HCT116 (cell line): ENCODE data around the gene CCDC54. TPM values are rescaled to one million over a fixed set of nuclear protein-coding genes. Genes with fewer than 3 reads are reported as not detected.

ENCODE experiments used
- ATAC-seq: fragments of 200-7000 bp; cut with Tn5 transposase; 2 replicates; pipeline ENCODE4 v1.9.1; 2020; ENCODE audit warnings: mild to moderate bottlenecking, moderate library complexity
- BruUV-seq: library from RNA; stranded (reverse); fragments of 400-500 nt; replicated peaks from 2 replicates; lab custom pipeline; 2021; lab: Mats Ljungman, UMichigan
- CTCF ChIA-PET: fragments of 300-600 bp; sonication (Branson Sonifier 250); formaldehyde crosslinking; loops from one replicate; lab custom pipeline; 2021; ENCODE audit warnings: antibody characterized with exemption; lab: Charles Lee
- POLR2A ChIA-PET: fragments of 300-600, 350-600 bp; sonication (Branson Sonifier 250); formaldehyde crosslinking; loops from one replicate; lab custom pipeline; 2021; ENCODE audit warnings: antibody characterized with exemption; lab: Charles Lee
- RAD21 ChIA-PET, 2 experiments: fragments of 300-600 bp; sonication (Branson Sonifier 250); formaldehyde crosslinking; loops; one replicate each; lab custom pipeline; 2023; ENCODE audit warnings: low total read pairs in 2 of 2; ENCODE audit not compliant: uncharacterized antibody in 2 of 2, unreplicated experiment in 2 of 2, low non-redundant PET in 1 of 2; lab: Charles Lee
- DNase-seq: peaks from one replicate; pipeline ENCODE4 v3.0.0-alpha.2; 2010; ENCODE audit warnings: low read depth, low spot score
- H2AFZ ChIP-seq: fragments of 200-600 bp; shearing (Covaris generic), sonication (generic); 2 replicates; pipeline ENCODE4 v1.6.1; 2017; ENCODE audit warnings: low read depth, mixed run types, mixed read lengths, antibody characterized with exemption, low read length; ENCODE audit not compliant: poor library complexity, severe bottlenecking
- H3K27ac ChIP-seq: 2 replicates; pipeline ENCODE4 v1.5.1; 2012; ENCODE audit warnings: low read depth, low read length
- H3K27me3 ChIP-seq: fragments of 200-600 bp; sonication (generic); 2 replicates; pipeline ENCODE4 v1.6.1; 2016; ENCODE audit warnings: mixed run types, low read length, mixed read lengths; ENCODE audit not compliant: insufficient read depth
- H3K36me3 ChIP-seq, 2 experiments: fragments of 200-500 bp in 1 of 2; fragments of 200-600 bp in 1 of 2; sonication (Bioruptor generic) in 1 of 2; sonication (generic) in 1 of 2; 2 replicates each; pipeline versions ENCODE4 v1.5.1 to v1.6.1; 2014 to 2016; ENCODE audit warnings: low read length in 2 of 2, inconsistent platforms in 1 of 2, mixed read lengths in 1 of 2, mixed run types in 1 of 2; ENCODE audit not compliant: insufficient read depth in 2 of 2, control insufficient read depth in 1 of 2
- H3K4me1 ChIP-seq, 2 experiments: fragments of 200-600 bp in 1 of 2; sonication (generic) in 1 of 2; 2 replicates each; pipeline versions ENCODE4 v1.5.1 to v1.6.1; 2012 to 2017; ENCODE audit warnings: low read length in 2 of 2, inconsistent platforms in 1 of 2, mild to moderate bottlenecking in 1 of 2, mixed read lengths in 1 of 2, mixed run types in 1 of 2, moderate library complexity in 1 of 2; ENCODE audit not compliant: insufficient read depth in 2 of 2, control insufficient read depth in 1 of 2
- H3K4me2 ChIP-seq: fragments of 200-600 bp; sonication (generic); 2 replicates; pipeline ENCODE4 v1.6.1; 2017; ENCODE audit warnings: mixed run types, low read length, mixed read lengths
- H3K4me3 ChIP-seq, 2 experiments: fragments of 200-600 bp in 1 of 2; sonication (generic) in 1 of 2; replicated peaks in 1 of 2; 2 replicates each; pipeline ENCODE4 v1.5.1; 2011 to 2016; ENCODE audit warnings: low read length in 2 of 2, control low read depth in 1 of 2, low read depth in 1 of 2, mild to moderate bottlenecking in 1 of 2, mixed read lengths in 1 of 2, mixed run types in 1 of 2
- H3K79me2 ChIP-seq: fragments of 200-600 bp; sonication (generic); 2 replicates; pipeline ENCODE4 v1.6.1; 2017; ENCODE audit warnings: mild to moderate bottlenecking, mixed run types, low read length, moderate library complexity, mixed read lengths; ENCODE audit not compliant: insufficient read depth
- H3K9ac ChIP-seq: fragments of 200-600 bp; sonication (generic); 2 replicates; pipeline ENCODE4 v1.6.1; 2016; ENCODE audit warnings: low read length, mixed read lengths
- H3K9me2 ChIP-seq: fragments of 200-600 bp; sonication (generic), shearing (Covaris generic); 2 replicates; pipeline ENCODE4 v1.6.1; 2017; ENCODE audit warnings: mixed run types, mild to moderate bottlenecking, moderate library complexity; ENCODE audit not compliant: insufficient read depth
- H3K9me3 ChIP-seq, 2 experiments: fragments of 200-500 bp in 1 of 2; fragments of 200-600 bp in 1 of 2; sonication (Bioruptor generic) in 1 of 2; sonication (generic) in 1 of 2; 2 replicates each; pipeline ENCODE4 v1.6.1; 2014 to 2017; ENCODE audit warnings: low read length in 2 of 2, mixed read lengths in 2 of 2, inconsistent platforms in 1 of 2, low read depth in 1 of 2, mild to moderate bottlenecking in 1 of 2, mixed run types in 1 of 2, moderate library complexity in 1 of 2; ENCODE audit not compliant: control insufficient read depth in 1 of 2, insufficient read depth in 1 of 2
- H4K20me1 ChIP-seq: fragments of 200-600 bp; sonication (generic), shearing (Covaris generic); 2 replicates; pipeline ENCODE4 v1.6.1; 2017; ENCODE audit warnings: mixed run types, mild to moderate bottlenecking, moderate library complexity; ENCODE audit not compliant: insufficient read depth
- ATF3 ChIP-seq: IDR thresholded peaks from 2 replicates; pipeline ENCODE4 v1.6.1; 2012
- CBX3 ChIP-seq: IDR thresholded peaks from 2 replicates; pipeline ENCODE4 v1.6.1; 2012; ENCODE audit warnings: low read depth
- EGR1 ChIP-seq: IDR thresholded peaks from 2 replicates; pipeline ENCODE4 v1.6.1; 2012; ENCODE audit warnings: low read depth
- ELF1 ChIP-seq: IDR thresholded peaks from 2 replicates; pipeline ENCODE4 v1.6.1; 2012; ENCODE audit warnings: low read depth, borderline replicate concordance
- EZH2 ChIP-seq: fragments of 200-600 bp; sonication (generic); IDR thresholded peaks from 2 replicates; pipeline ENCODE4 v1.6.1; 2017; ENCODE audit warnings: antibody characterized with exemption, mixed run types
- EZH2phosphoT487 ChIP-seq: fragments of 200-600 bp; IDR thresholded peaks from 2 replicates; pipeline ENCODE4 v1.6.1; 2018; ENCODE audit warnings: antibody characterized with exemption, borderline replicate concordance
- MAX ChIP-seq: IDR thresholded peaks from 2 replicates; pipeline ENCODE4 v1.6.1; 2012
- POLR2A ChIP-seq: IDR thresholded peaks from 2 replicates; pipeline ENCODE4 v1.7.0; 2011; ENCODE audit warnings: borderline replicate concordance; ENCODE audit not compliant: insufficient read depth, insufficient read length; ENCODE audit errors: extremely low read depth
- REST ChIP-seq: IDR thresholded peaks from 2 replicates; pipeline ENCODE4 v1.6.1; 2012; ENCODE audit warnings: low read depth
- SIN3A ChIP-seq: IDR thresholded peaks from 2 replicates; pipeline ENCODE4 v1.6.1; 2012; ENCODE audit warnings: low read depth
- SP1 ChIP-seq: IDR thresholded peaks from 2 replicates; pipeline ENCODE4 v1.6.1; 2012; ENCODE audit warnings: low read depth
- SRF ChIP-seq: IDR thresholded peaks from 2 replicates; pipeline ENCODE4 v1.6.1; 2012; ENCODE audit warnings: low read depth
- TCF7L2 ChIP-seq: IDR thresholded peaks from 2 replicates; pipeline ENCODE4 v1.7.0; 2011; ENCODE audit warnings: borderline replicate concordance, inconsistent platforms; ENCODE audit not compliant: insufficient read depth, insufficient read length; ENCODE audit errors: extremely low read depth
- ZFX ChIP-seq: fragments of 450-650 bp; IDR thresholded peaks from 2 replicates; pipeline ENCODE4 v1.6.1; 2017
- ZNF274 ChIP-seq: fragments of 200-500 bp; sonication (Bioruptor generic); IDR thresholded peaks from 2 replicates; pipeline ENCODE4 v1.6.1; 2014; ENCODE audit warnings: mild to moderate bottlenecking, low read depth, low read length, inconsistent platforms
- intact Hi-C: fragments of 100-400 bp; cut with micrococcal nuclease; formaldehyde crosslinking; loops from 2 replicates; pipeline ENCODE4 v1.10.0; 2022
- total RNA-seq: library from RNA; stranded (reverse); gene quantifications from one replicate; pipeline ENCODE4 v1.2.1, GENCODE V29; 2021; ENCODE audit not compliant: unreplicated experiment
- TF ChIP-seq, protein P1 (sequence below), 3 experiments: fragments of 200-600 bp in 1 of 3; sonication (generic) in 1 of 3; IDR thresholded peaks in 2 of 3; conservative IDR thresholded peaks in 1 of 3; 2 replicates each; pipeline ENCODE4 v1.5.1; 2012 to 2017; ENCODE audit warnings: low read depth in 2 of 3, low read length in 2 of 3, antibody characterized with exemption in 1 of 3, borderline replicate concordance in 1 of 3, control low read depth in 1 of 3, mild to moderate bottlenecking in 1 of 3, mixed read lengths in 1 of 3, mixed run types in 1 of 3, moderate library complexity in 1 of 3; ENCODE audit not compliant: insufficient read depth in 1 of 3

CCDC54 gene
- total RNA-seq, 1 experiment from 2014 or later = not detected

DNA sequence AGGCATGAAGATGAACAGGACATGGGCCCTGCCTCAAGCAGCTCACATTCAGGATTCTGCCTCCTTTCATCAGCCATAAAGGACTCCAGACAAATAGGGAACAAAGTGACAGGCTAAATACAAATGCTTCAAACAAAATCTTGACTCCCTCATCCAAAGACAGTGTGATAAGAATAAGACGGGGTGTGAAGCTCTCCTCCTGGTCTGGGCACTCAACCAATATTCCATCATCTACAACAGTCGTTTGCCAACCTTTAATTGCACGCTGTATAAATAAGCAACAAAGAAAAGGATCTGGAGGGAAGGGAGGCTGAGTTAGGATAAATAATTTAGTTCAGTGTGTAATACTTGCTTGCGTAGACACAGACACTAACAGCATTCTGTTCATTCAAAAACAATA lies 5.4 kb downstream of the CCDC54 start (continued):
- TF ChIP-seq, protein P1, sequence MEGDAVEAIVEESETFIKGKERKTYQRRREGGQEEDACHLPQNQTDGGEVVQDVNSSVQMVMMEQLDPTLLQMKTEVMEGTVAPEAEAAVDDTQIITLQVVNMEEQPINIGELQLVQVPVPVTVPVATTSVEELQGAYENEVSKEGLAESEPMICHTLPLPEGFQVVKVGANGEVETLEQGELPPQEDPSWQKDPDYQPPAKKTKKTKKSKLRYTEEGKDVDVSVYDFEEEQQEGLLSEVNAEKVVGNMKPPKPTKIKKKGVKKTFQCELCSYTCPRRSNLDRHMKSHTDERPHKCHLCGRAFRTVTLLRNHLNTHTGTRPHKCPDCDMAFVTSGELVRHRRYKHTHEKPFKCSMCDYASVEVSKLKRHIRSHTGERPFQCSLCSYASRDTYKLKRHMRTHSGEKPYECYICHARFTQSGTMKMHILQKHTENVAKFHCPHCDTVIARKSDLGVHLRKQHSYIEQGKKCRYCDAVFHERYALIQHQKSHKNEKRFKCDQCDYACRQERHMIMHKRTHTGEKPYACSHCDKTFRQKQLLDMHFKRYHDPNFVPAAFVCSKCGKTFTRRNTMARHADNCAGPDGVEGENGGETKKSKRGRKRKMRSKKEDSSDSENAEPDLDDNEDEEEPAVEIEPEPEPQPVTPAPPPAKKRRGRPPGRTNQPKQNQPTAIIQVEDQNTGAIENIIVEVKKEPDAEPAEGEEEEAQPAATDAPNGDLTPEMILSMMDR (IDR thresholded peaks at IDR 0.05 in 2 of 3, conservative IDR thresholded peaks at IDR 0.05 in 1 of 3; ENCODE audit: borderline replicate concordance in 1 of 3, insufficient read depth in 1 of 3, low read depth in 2 of 3, low read length in 2 of 3) = no peak
- TF ChIP-seq EZH2 = no peak
- TF ChIP-seq TCF7L2 = no peak
- TF ChIP-seq SP1 = no peak
- no peak for TF ChIP-seq ZNF274
- TF ChIP-seq ELF1 = no peak
- no peak for TF ChIP-seq SIN3A
- no peak for TF ChIP-seq REST
- no peak for TF ChIP-seq SRF

DNA sequence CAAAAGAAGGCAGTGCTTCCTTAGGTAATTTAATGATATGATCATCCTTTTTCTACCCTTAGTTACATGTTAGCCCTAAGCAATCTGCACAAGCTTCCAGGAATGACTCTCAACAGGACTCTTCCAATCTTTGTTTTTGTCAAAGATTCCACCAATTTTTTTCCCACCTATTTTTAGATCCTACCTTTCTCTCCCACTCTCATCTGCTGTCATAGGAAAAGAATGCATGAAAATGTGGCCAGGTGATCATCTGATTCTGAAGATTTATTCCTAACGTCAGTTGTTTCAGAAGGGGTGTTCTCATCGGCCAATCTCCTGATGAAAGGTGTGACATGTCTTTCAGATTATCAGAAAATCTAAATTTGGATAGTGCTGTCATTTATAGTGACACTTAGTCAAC lies 7.2 kb downstream of the CCDC54 start:
- no peak overlapping the region for H3K27ac ChIP-seq
- no TSS peak for BruUV-seq
- DNase-seq = no peak
- TF ChIP-seq CBX3 (no peak), EGR1 (no peak), ZNF274 (no peak), POLR2A (no peak), TCF7L2 (no peak), MAX (no peak), SP1 (no peak), EZH2phosphoT487 (no peak), SRF (no peak), ZFX (no peak), ATF3 (no peak)
- TF ChIP-seq, protein P1 (IDR thresholded peaks at IDR 0.05 in 2 of 3, conservative IDR thresholded peaks at IDR 0.05 in 1 of 3; ENCODE audit: borderline replicate concordance in 1 of 3, insufficient read depth in 1 of 3, low read depth in 2 of 3, low read length in 2 of 3) = no peak

More for the DNA sequence above, 7.2 kb downstream of the CCDC54 start:
- Histone ChIP-seq H3K79me2 (no peaks in the 10 kb centered on the region), H3K36me3 (no peaks in the 10 kb centered on the region), H3K4me3 (no peak overlapping the region), H3K9me2 (0 out of 2 replicates have a peak, but pooled peaks cover 4% of the 10 kb centered on the region), H3K4me1 (no peaks in the 10 kb centered on the region), H3K9ac (no peak overlapping the region), H4K20me1 (no peaks in the 10 kb centered on the region), H3K4me2 (no peak overlapping the region), H3K9me3 (no peaks in the 10 kb centered on the region), H3K27me3 (no peaks in the 10 kb centered on the region), H2AFZ (no peak overlapping the region)
- RAD21 ChIA-PET = no interaction called here
- ATAC-seq = no peak
- POLR2A ChIA-PET = no interaction called here
- CTCF ChIA-PET = interaction anchor here (1.2 kb wide), 1 partner anchor 37 kb away, joined by 4 read pairs; no protein-coding TSS in a partner anchor
- intact Hi-C loops = no loop called here
